MCF 10A (cell line): ENCODE measurements around the gene NMT2. TPM values are rescaled to one million over a fixed set of nuclear protein-coding genes. Genes with fewer than 3 reads are reported as not detected.
A peak's percentile ranks its signal among the peaks of the same experiment; 100 is the strongest.

Experiments
- BruUV-seq: library from RNA; stranded (reverse); fragments of 400-500 nt; replicated peaks from 2 replicates; lab custom pipeline; 2021; lab: Mats Ljungman, UMichigan
- CTCF ChIA-PET: fragments of 300-600 bp; sonication (Branson Sonifier 250); formaldehyde crosslinking; extraction: SDS; loops from one replicate; lab custom pipeline; 2021; ENCODE audit warnings: antibody characterized with exemption, inconsistent platforms; lab: Yijun Ruan, JAX
- POLR2A ChIA-PET: fragments of 300-600, 350-650 bp; sonication (Branson Sonifier 250); formaldehyde crosslinking; extraction: SDS; loops from one replicate; lab custom pipeline; 2020; ENCODE audit warnings: antibody characterized with exemption, inconsistent platforms; lab: Yijun Ruan, JAX
- DNase-seq: peaks from one replicate; pipeline ENCODE4 v3.0.0-alpha.2; 2018; ENCODE audit not compliant: unreplicated experiment
- H3K27ac Mint-ChIP-seq: one replicate; pipeline ENCODE4 v1.8.0; 2022; ENCODE audit warnings: mild to moderate bottlenecking, low read depth, mixed read lengths; ENCODE audit not compliant: unreplicated experiment
- H3K27me3 Mint-ChIP-seq: one replicate; pipeline ENCODE4 v1.8.0; 2022; ENCODE audit warnings: mixed read lengths; ENCODE audit not compliant: insufficient read depth, unreplicated experiment
- H3K36me3 Mint-ChIP-seq: one replicate; pipeline ENCODE4 v1.8.0; 2022; ENCODE audit warnings: mild to moderate bottlenecking, moderate library complexity, mixed read lengths; ENCODE audit not compliant: insufficient read depth, unreplicated experiment
- H3K4me1 Mint-ChIP-seq: one replicate; pipeline ENCODE4 v1.8.0; 2022; ENCODE audit warnings: mixed read lengths; ENCODE audit not compliant: insufficient read depth, unreplicated experiment
- H3K4me3 Mint-ChIP-seq: one replicate; pipeline ENCODE4 v1.8.0; 2022; ENCODE audit warnings: mild to moderate bottlenecking, moderate library complexity, mixed read lengths; ENCODE audit not compliant: unreplicated experiment
- H3K9me3 Mint-ChIP-seq: one replicate; pipeline ENCODE4 v1.8.0; 2022; ENCODE audit warnings: mixed read lengths; ENCODE audit not compliant: unreplicated experiment
- CTCF ChIP-seq: fragments of 200-600 bp; IDR thresholded peaks from one replicate; pipeline ENCODE4 v1.8.0; 2022; ENCODE audit warnings: antibody characterized with exemption, mild to moderate bottlenecking; ENCODE audit not compliant: unreplicated experiment
- intact Hi-C: fragments of 100-400 bp; cut with micrococcal nuclease; formaldehyde crosslinking; loops from 2 replicates; pipeline ENCODE4 v1.14.1; 2022
- total RNA-seq: library from RNA; stranded (reverse); gene quantifications from 2 replicates; pipeline ENCODE4 v1.2.3, GENCODE V29; 2022

NMT2 gene
- total RNA-seq, 1 experiment from 2014 or later = 9.6 TPM

DNA sequence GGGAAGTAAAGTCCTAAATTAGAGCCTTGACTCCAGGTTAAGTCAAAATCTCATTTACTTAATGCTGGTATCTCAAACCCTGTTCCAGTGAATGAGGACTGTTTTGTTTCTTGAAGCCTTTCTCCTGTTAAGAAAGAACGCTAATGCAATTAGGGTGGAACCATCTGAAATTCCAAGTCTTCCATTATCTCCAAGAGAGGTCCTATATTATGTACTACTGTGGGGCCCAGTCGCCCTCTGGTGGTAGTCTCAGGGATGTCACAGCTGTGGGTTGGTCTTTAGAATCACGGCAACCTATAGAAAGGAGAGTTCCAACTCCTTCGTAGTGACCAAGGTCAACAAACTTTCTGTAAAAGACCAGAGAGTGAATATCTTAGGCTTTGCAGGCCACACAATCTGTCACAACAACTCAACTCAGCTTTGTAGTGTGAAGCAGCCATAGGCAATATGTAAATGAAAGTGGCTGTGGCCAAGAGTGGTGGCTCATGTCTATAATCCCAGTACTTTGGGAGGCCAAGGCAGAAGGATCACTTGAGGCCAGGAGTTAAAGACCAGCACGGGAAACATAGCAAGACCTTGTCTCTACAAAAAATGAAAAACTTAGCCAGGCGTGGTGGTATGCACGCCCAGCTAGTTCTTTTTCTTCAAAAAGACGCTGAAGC is 62.0 kb downstream of the NMT2 start:
- ChIA-PET CTCF (interaction anchor here (0.6 to 2.8 kb wide), 15 partner anchors 8 to 229 kb away, joined by 3 to 17 read pairs (median 4); partner anchors contain the start of genes DCLRE1C, RPP38 and SUV39H2), POLR2A (interaction anchor here (0.6 to 1.8 kb wide), 5 partner anchors 9 to 268 kb away, joined by 3 to 6 read pairs (median 4); partner anchors contain the start of genes CDNF, DCLRE1C, HSPA14 and MSANTD7)
- Mint-ChIP-seq H3K4me3 (no peak overlapping the region), H3K27ac (no peak overlapping the region), H3K4me1 (no peaks in the 10 kb centered on the region), H3K36me3 (peaks cover 71% of the 10 kb centered on the region), H3K27me3 (no peaks in the 10 kb centered on the region), H3K9me3 (no peaks in the 10 kb centered on the region)
- DNase-seq = peak; percentile 79
- peak; percentile 83 for TF ChIP-seq CTCF
- intact Hi-C loops = loop anchor here (5.0 kb wide), 3 partner anchors 154 to 266 kb away; partner anchors contain the start of genes DCLRE1C, FAM171A1 and SUV39H2
- no TSS peak for BruUV-seq

DNA sequence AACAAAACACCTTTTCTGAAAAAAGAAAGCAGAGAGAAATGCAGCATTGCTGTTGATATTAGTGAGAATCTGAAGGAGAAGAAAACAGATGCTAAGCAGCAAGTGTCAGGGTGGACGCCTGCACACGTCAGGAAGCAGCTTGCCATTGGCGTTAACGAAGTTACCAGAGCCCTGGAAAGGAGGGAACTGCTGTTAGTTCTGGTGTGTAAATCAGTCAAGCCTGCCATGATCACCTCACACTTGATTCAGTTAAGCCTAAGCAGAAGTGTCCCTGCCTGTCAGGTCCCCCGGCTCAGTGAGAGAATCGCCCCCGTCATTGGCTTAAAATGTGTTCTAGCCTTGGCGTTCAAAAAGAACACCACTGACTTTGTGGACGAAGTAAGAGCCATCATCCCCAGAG is 65.0 kb downstream of the NMT2 start:
- peaks cover 6% of the 10 kb centered on the region for H3K4me1 Mint-ChIP-seq
- CTCF ChIA-PET = interaction anchor here (0.5 to 0.7 kb wide), 3 partner anchors 10 to 1386 kb away, joined by 3 to 5 read pairs (median 3); no protein-coding TSS in a partner anchor
- intact Hi-C loops = no loop called here
- POLR2A ChIA-PET = no interaction called here
- no peak overlapping the region for H3K4me3 Mint-ChIP-seq
- no peaks in the 10 kb centered on the region for H3K9me3 Mint-ChIP-seq
- peaks cover 81% of the 10 kb centered on the region for H3K36me3 Mint-ChIP-seq
- H3K27ac Mint-ChIP-seq = no peak overlapping the region
- no peaks in the 10 kb centered on the region for H3K27me3 Mint-ChIP-seq
- no peak for DNase-seq
- BruUV-seq = no TSS peak
- no peak for TF ChIP-seq CTCF

- no peaks in the 10 kb centered on the region for H3K9me3 Mint-ChIP-seq
- TF ChIP-seq CTCF = no peak
- BruUV-seq = no TSS peak
- ChIA-PET CTCF (interaction anchor here (0.6 to 2.0 kb wide), 5 partner anchors 8 to 791 kb away, joined by 3 to 9 read pairs (median 3); partner anchors contain the start of gene DCLRE1C), POLR2A (interaction anchor here (1.0 to 3.8 kb wide), 7 partner anchors 9 to 222 kb away, joined by 3 to 27 read pairs (median 4); partner anchors contain the start of genes DCLRE1C, MEIG1 and SUV39H2)
- no peak for DNase-seq
- no peak overlapping the region for H3K27ac Mint-ChIP-seq
- intact Hi-C loops = loop anchor here (5.0 kb wide), 1 partner anchor 263 kb away; the partner anchor contains the start of genes CDNF, HSPA14 and MSANTD7
- H3K4me1 Mint-ChIP-seq = peaks cover 16% of the 10 kb centered on the region
- peaks cover 69% of the 10 kb centered on the region for H3K36me3 Mint-ChIP-seq
- no peaks in the 10 kb centered on the region for H3K27me3 Mint-ChIP-seq
- H3K4me3 Mint-ChIP-seq = no peak overlapping the region
Observed at GRCh38 chr10:15099886-15100285, 68.6 kb downstream of the NMT2 start.
